Natural killer cell (primary cell): ENCODE measurements around the gene IGF2BP1. TPM values are rescaled to one million over a fixed set of nuclear protein-coding genes. Genes with fewer than 3 reads are reported as not detected.
"Not testable (repeated sequence)": the region's sequence is repeated elsewhere in the genome, so short reads cannot be mapped to it uniquely, and the experiment has no call there.

Experiments used
- ATAC-seq, 3 donors: fragments of 150-1000 bp in 2 of 3; fragments of 200-7000 bp in 1 of 3; cut with Tn5 transposase; 1 replicate in 1 of 3; 2 replicates in 2 of 3; pipeline ENCODE4 v1.10.0; 2021; ENCODE audit warnings: mild to moderate bottlenecking in 2 of 3, moderate library complexity in 2 of 3
- DNase-seq, 2 donors: peaks; one replicate each; pipeline versions ENCODE4 v3.0.0 to v3.0.0-alpha.2; 2013 to 2021; ENCODE audit warnings: mixed read lengths in 1 of 2
- H3K27ac ChIP-seq: one replicate; pipeline ENCODE4 v1.5.1; 2013; ENCODE audit warnings: mild to moderate bottlenecking, low read length
- H3K27me3 ChIP-seq: one replicate; pipeline ENCODE4 v1.6.1; 2013; ENCODE audit warnings: low read length; ENCODE audit not compliant: control insufficient read depth, insufficient read depth
- H3K36me3 ChIP-seq: one replicate; pipeline ENCODE4 v1.6.1; 2013; ENCODE audit warnings: low read length; ENCODE audit not compliant: control insufficient read depth, insufficient read depth
- H3K4me1 ChIP-seq: one replicate; pipeline ENCODE4 v1.6.1; 2013; ENCODE audit warnings: low read length; ENCODE audit not compliant: control insufficient read depth, insufficient read depth
- H3K4me3 ChIP-seq: one replicate; pipeline ENCODE4 v1.5.1; 2013; ENCODE audit warnings: low read length
- H3K9me3 ChIP-seq: one replicate; pipeline ENCODE4 v1.6.1; 2013; ENCODE audit warnings: low read length; ENCODE audit not compliant: control insufficient read depth, insufficient read depth
- H3K27ac Mint-ChIP-seq, 2 donors: one replicate each; pipeline ENCODE4 v1.8.0; 2022; ENCODE audit warnings: mild to moderate bottlenecking in 2 of 2, mixed read lengths in 2 of 2, moderate library complexity in 1 of 2
- H3K27me3 Mint-ChIP-seq, 2 donors: one replicate each; pipeline ENCODE4 v1.8.0; 2022; ENCODE audit warnings: low read depth in 2 of 2, mixed read lengths in 2 of 2
- H3K36me3 Mint-ChIP-seq: one replicate; pipeline ENCODE4 v1.8.0; 2022; ENCODE audit warnings: mixed read lengths
- H3K4me1 Mint-ChIP-seq, 2 donors: one replicate each; pipeline ENCODE4 v1.8.0; 2022; ENCODE audit warnings: mixed read lengths in 2 of 2
- H3K4me3 Mint-ChIP-seq: one replicate; pipeline ENCODE4 v1.8.0; 2022; ENCODE audit warnings: mild to moderate bottlenecking, moderate library complexity, mixed read lengths
- H3K9me3 Mint-ChIP-seq, 2 donors: one replicate each; pipeline ENCODE4 v1.8.0; 2022; ENCODE audit warnings: mixed read lengths in 2 of 2
- WGBS: methylation state at CpG from one replicate; pipeline ENCODE4 v1.1.7; 2013; ENCODE audit warnings: missing lambda C conversion rate; ENCODE audit not compliant: insufficient coverage; 5-methylcytosine and 5-hydroxymethylcytosine counted together
- intact Hi-C: fragments of 100-400 bp; cut with micrococcal nuclease; formaldehyde crosslinking; loops from one replicate; pipeline ENCODE4 v1.14.2; 2022
- total RNA-seq, 4 donors: library from RNA; stranded (reverse); fragments of 120-200 nt in 1 of 4; gene quantifications; one replicate each; pipeline versions ENCODE4 v1.2.3 to v1.2.4, GENCODE V29; 2013 to 2022
- TF ChIP-seq, protein P1 (sequence below): fragments of 200-600 bp; IDR thresholded peaks from one replicate; pipeline ENCODE4 v1.8.0; 2022; ENCODE audit warnings: antibody characterized with exemption

The IGF2BP1 gene
- total RNA-seq, 3 donors from 2014 or later (not counting 1 experiment from before 2014, with no cell fraction given): not detected

DNA sequence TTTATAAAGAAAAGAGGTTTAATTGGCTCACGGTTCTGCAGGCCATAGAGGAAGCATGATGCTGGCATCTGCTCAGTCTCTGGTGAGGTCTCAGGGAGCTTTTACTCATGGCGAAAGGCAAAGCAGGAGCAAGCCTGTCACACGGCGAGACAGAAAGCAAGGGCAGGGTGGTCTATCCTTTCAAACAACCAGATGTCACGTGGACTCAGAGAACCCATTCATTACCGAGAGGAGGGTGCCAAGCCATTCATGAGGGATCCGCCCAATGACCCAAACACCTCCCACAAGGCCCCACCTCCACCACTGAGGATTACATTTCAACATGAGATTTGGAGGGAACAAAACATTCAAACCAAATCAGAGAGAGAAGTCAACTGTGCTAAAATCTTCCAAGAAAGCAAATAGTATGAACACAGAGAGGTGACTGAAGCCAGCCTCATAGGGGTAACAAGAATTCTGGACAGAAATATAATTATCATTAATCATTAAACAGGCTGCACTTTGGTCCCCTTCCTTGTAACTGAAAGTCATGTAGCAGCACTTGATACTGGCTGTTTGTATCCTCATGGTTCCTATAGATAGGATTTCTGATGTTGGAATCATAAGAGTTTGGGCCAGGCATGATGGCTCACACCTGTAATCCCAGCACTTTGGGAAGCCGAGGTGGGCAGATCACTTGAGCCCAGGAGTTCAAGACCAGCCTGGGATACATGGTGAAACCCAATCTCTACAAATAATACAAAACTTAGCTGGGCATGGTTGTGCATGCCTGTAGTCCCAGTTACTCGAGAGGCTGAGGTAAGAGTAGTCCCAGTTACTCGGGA lies 82.9 kb downstream of the IGF2BP1 start:
- 84% methylated on average over 10 of the region's 10 CpGs for WGBS
- no peak overlapping the region for H3K4me3 ChIP-seq
- TF ChIP-seq, protein P1, sequence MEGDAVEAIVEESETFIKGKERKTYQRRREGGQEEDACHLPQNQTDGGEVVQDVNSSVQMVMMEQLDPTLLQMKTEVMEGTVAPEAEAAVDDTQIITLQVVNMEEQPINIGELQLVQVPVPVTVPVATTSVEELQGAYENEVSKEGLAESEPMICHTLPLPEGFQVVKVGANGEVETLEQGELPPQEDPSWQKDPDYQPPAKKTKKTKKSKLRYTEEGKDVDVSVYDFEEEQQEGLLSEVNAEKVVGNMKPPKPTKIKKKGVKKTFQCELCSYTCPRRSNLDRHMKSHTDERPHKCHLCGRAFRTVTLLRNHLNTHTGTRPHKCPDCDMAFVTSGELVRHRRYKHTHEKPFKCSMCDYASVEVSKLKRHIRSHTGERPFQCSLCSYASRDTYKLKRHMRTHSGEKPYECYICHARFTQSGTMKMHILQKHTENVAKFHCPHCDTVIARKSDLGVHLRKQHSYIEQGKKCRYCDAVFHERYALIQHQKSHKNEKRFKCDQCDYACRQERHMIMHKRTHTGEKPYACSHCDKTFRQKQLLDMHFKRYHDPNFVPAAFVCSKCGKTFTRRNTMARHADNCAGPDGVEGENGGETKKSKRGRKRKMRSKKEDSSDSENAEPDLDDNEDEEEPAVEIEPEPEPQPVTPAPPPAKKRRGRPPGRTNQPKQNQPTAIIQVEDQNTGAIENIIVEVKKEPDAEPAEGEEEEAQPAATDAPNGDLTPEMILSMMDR: no peak
- no peaks in the 10 kb centered on the region for H3K36me3 ChIP-seq
- no peaks in the 10 kb centered on the region for H3K9me3 ChIP-seq
- no peaks in the 10 kb centered on the region for H3K27me3 ChIP-seq
- Mint-ChIP-seq H3K9me3 (no peaks in the 10 kb centered on the region), H3K4me1 (no peaks in the 10 kb centered on the region), H3K27ac (no peak overlapping the region), H3K36me3 (no peaks in the 10 kb centered on the region), H3K4me3 (no peak overlapping the region), H3K27me3 (peaks cover 19 to 29% of the 10 kb centered on the region in 2 donors)
- DNase-seq (no peak), ATAC-seq (no peak)
- intact Hi-C loops: no loop called here
- no peaks in the 10 kb centered on the region for H3K4me1 ChIP-seq
- H3K27ac ChIP-seq: no peak overlapping the region

GRCh38 chr17:49082231-49082630 lies 85.0 kb downstream of the IGF2BP1 start:
- intact Hi-C loops: no loop called here
- peaks cover 10% of the 10 kb centered on the region for H3K4me1 ChIP-seq
- H3K27ac ChIP-seq: no peak overlapping the region
- H3K4me1 Mint-ChIP-seq: peaks cover 10 to 12% of the 10 kb centered on the region in 2 donors
- peaks cover 17 to 24% of the 10 kb centered on the region in 2 donors for H3K27me3 Mint-ChIP-seq
- ATAC-seq (no peak), DNase-seq (no peak)
- TF ChIP-seq, protein P1: no peak
- H3K4me3 ChIP-seq: no peak overlapping the region
- no peak overlapping the region for H3K27ac Mint-ChIP-seq
- no peak overlapping the region for H3K4me3 Mint-ChIP-seq
- H3K36me3 ChIP-seq: no peaks in the 10 kb centered on the region
- no peaks in the 10 kb centered on the region for H3K9me3 ChIP-seq
- 88% methylated on average over 5 of the region's 5 CpGs for WGBS
- no peaks in the 10 kb centered on the region for H3K36me3 Mint-ChIP-seq
- H3K9me3 Mint-ChIP-seq: no peaks in the 10 kb centered on the region
- no peaks in the 10 kb centered on the region for H3K27me3 ChIP-seq

DNA sequence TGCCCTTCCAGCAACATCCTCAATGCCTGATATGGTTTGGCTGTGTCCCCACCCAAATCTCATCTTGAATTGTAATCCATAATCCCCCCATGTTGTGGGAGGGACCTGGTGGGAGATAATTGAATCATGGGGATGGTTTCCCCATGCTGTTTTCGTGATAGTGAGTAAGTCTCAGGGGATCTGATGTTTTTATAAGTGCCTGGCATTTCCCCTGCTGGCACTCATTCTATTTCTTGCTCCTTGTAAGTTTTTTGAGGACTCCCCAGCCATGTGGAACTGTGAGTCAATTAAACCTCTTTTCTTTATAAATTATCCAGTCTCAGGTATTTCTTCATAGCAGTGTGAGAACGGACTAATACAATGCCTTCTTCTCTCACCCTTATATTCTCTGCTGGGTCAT lies 87.9 kb downstream of the IGF2BP1 start:
- intact Hi-C loops, DNase-seq, H3K4me3 Mint-ChIP-seq, H3K36me3 ChIP-seq, H3K27me3 Mint-ChIP-seq, H3K27me3 ChIP-seq, ATAC-seq, H3K27ac ChIP-seq, H3K9me3 ChIP-seq, H3K9me3 Mint-ChIP-seq, H3K36me3 Mint-ChIP-seq, H3K4me3 ChIP-seq: not testable (repeated sequence)
- H3K4me1 Mint-ChIP-seq: peaks cover 20% of the 10 kb centered on the region in 2 donors
- 80% methylated on average over 2 of the region's 2 CpGs for WGBS
- H3K4me1 ChIP-seq: peaks cover 29% of the 10 kb centered on the region
- peak overlapping the region in 1 of 2 donors; percentile 45 for H3K27ac Mint-ChIP-seq

DNA sequence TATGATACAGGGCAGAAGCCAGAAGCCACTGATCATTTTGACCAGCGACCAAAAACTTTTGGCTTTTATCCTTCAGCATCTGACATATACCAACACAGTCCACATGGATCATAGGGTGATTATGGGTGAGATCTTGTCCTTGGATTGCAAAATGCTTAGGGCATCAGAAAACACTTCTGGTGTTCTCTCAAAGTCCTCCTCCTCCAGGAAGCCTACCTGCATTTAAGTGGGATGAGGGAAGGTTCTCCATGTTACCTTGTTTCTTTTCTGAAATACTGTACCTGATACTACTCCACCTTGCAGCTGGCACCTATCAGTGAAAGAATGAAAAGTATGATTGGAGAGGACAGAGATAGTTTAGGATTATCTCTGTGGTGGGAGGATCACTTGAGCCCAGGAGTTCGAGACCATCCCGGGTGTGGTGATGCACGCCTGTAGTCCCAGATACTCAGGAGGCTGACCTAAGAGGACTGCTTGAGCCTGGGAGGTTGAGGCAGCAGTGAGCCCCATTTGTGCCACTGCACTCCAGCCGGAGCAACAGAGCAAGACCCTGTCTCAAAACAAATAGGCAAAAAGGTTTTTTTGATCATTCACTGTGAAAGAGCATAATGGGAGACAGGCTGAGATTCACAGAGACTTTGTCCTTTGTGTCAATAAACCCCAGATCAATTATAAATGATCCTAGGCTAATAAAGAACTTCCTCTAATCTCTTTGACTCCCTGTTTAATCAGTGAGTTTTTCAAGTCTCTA lies 88.6 kb downstream of the IGF2BP1 start:
- intact Hi-C loops: no loop called here
- Histone ChIP-seq H3K27ac (no peak overlapping the region), H3K4me1 (peaks cover 29% of the 10 kb centered on the region), H3K36me3 (no peaks in the 10 kb centered on the region), H3K4me3 (no peak overlapping the region), H3K27me3 (no peaks in the 10 kb centered on the region), H3K9me3 (no peaks in the 10 kb centered on the region)
- WGBS: 94% methylated on average over 5 of the region's 5 CpGs
- Mint-ChIP-seq H3K27ac (peak overlapping the region; percentile 45 to 82), H3K9me3 (no peaks in the 10 kb centered on the region), H3K4me1 (peaks cover 20% of the 10 kb centered on the region in 2 donors), H3K4me3 (no peak overlapping the region), H3K27me3 (peaks cover 6 to 8% of the 10 kb centered on the region in 2 donors), H3K36me3 (no peaks in the 10 kb centered on the region)
- TF ChIP-seq, protein P1: no peak
- DNase-seq (no peak), ATAC-seq (no peak)
